Neutrophil (primary cell): ENCODE results near the gene ADAMTS14.

ENCODE experiments used
- H3K27ac ChIP-seq: fragments of 200-600 bp; sonication (generic); 2 replicates; pipeline ENCODE4 v1.5.1; 2016; ENCODE audit warnings: mild to moderate bottlenecking, moderate library complexity
- H3K27me3 ChIP-seq: fragments of 200-600 bp; sonication (generic); 2 replicates; pipeline ENCODE4 v1.6.0; 2016; ENCODE audit warnings: mild to moderate bottlenecking
- H3K36me3 ChIP-seq: fragments of 200-600 bp; sonication (generic); 2 replicates; pipeline ENCODE4 v1.5.1; 2017
- H3K4me1 ChIP-seq, 2 experiments: fragments of 200-600 bp in 1 of 2; sonication (generic) in 1 of 2; 1 replicate in 1 of 2; 2 replicates in 1 of 2; pipeline versions ENCODE4 v1.5.1 to v1.6.1; 2013 to 2016; ENCODE audit warnings: low read depth in 1 of 2, low read length in 1 of 2, mild to moderate bottlenecking in 1 of 2, moderate library complexity in 1 of 2; ENCODE audit not compliant: control insufficient read depth in 1 of 2, insufficient read depth in 1 of 2
- H3K4me3 ChIP-seq, 2 experiments: fragments of 200-600 bp in 1 of 2; sonication (generic) in 1 of 2; 1 replicate in 1 of 2; 2 replicates in 1 of 2; pipeline ENCODE4 v1.5.1; 2013 to 2016; ENCODE audit warnings: low read depth in 1 of 2, low read length in 1 of 2, mild to moderate bottlenecking in 1 of 2, moderate library complexity in 1 of 2
- H3K9me3 ChIP-seq: fragments of 200-600 bp; sonication (generic); 2 replicates; pipeline ENCODE4 v1.5.1; 2016
- TF ChIP-seq, protein P1 (sequence below): fragments of 200-600 bp; sonication (generic); IDR thresholded peaks from 2 replicates; pipeline ENCODE4 v1.5.1; 2016; ENCODE audit warnings: antibody characterized with exemption

The ADAMTS14 gene

DNA sequence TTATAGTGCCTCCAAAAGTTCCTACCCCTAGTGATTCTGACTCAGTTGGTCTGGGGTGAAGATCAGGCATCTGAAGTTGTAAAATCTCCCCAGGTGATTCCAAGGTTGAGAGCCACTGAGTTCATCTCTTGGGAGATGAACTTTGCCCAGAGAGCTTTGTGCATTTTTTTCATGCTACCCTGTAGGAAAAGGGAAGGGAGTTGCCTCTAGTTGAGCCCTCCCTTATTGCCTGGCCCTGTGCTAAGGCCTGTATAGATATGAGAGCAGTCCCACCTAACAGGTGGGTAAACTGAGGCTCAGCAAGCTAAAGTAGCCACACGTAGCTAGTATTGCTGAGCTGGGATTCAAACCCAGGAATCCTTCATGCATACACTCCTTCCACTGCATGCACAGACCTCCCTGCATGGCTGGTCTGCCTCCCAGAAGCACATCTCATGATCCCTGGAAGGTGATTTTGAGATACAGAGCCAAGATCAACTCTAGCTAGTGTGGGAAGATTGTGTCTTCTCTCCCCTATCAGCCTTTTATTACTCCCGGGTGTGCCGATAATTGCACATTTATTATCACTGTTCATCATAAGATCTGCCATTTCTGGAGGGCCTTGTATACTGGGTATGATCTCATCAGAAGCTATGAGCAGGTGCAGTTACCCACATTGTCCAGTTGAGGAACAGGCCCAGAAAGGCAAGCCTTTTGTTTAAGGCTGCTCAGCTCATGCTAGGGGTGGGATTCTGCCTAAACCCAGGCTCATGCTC, 65.9 kb downstream of the ADAMTS14 start:
- H3K27ac ChIP-seq, result no peak overlapping the region
- H3K27me3 ChIP-seq, result no peaks in the 10 kb centered on the region
- no peaks in the 10 kb centered on the region for H3K9me3 ChIP-seq
- no peak overlapping the region for H3K4me3 ChIP-seq
- TF ChIP-seq, protein P1, sequence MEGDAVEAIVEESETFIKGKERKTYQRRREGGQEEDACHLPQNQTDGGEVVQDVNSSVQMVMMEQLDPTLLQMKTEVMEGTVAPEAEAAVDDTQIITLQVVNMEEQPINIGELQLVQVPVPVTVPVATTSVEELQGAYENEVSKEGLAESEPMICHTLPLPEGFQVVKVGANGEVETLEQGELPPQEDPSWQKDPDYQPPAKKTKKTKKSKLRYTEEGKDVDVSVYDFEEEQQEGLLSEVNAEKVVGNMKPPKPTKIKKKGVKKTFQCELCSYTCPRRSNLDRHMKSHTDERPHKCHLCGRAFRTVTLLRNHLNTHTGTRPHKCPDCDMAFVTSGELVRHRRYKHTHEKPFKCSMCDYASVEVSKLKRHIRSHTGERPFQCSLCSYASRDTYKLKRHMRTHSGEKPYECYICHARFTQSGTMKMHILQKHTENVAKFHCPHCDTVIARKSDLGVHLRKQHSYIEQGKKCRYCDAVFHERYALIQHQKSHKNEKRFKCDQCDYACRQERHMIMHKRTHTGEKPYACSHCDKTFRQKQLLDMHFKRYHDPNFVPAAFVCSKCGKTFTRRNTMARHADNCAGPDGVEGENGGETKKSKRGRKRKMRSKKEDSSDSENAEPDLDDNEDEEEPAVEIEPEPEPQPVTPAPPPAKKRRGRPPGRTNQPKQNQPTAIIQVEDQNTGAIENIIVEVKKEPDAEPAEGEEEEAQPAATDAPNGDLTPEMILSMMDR, result no peak
- no peaks in the 10 kb centered on the region for H3K36me3 ChIP-seq
- no peaks in the 10 kb centered on the region for H3K4me1 ChIP-seq

DNA sequence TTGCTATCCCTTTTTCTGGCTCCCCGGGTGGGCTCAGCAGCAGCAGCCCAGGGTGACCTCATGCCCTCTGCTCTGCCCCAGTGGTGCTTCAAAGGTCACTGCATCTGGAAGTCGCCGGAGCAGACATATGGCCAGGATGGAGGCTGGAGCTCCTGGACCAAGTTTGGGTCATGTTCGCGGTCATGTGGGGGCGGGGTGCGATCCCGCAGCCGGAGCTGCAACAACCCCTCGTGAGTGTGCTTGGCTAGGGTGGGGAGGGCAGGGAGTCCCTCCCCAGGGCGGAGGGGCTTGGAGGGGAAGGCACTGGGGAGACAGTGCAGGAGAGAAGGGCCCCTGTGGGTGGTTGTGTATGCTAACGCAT, 66.4 kb downstream of the ADAMTS14 start:
- Histone ChIP-seq H3K4me1 (no peaks in the 10 kb centered on the region), H3K4me3 (no peak overlapping the region), H3K27me3 (no peaks in the 10 kb centered on the region), H3K36me3 (no peaks in the 10 kb centered on the region), H3K9me3 (no peaks in the 10 kb centered on the region), H3K27ac (no peak overlapping the region)
- TF ChIP-seq, protein P1, result no peak

DNA sequence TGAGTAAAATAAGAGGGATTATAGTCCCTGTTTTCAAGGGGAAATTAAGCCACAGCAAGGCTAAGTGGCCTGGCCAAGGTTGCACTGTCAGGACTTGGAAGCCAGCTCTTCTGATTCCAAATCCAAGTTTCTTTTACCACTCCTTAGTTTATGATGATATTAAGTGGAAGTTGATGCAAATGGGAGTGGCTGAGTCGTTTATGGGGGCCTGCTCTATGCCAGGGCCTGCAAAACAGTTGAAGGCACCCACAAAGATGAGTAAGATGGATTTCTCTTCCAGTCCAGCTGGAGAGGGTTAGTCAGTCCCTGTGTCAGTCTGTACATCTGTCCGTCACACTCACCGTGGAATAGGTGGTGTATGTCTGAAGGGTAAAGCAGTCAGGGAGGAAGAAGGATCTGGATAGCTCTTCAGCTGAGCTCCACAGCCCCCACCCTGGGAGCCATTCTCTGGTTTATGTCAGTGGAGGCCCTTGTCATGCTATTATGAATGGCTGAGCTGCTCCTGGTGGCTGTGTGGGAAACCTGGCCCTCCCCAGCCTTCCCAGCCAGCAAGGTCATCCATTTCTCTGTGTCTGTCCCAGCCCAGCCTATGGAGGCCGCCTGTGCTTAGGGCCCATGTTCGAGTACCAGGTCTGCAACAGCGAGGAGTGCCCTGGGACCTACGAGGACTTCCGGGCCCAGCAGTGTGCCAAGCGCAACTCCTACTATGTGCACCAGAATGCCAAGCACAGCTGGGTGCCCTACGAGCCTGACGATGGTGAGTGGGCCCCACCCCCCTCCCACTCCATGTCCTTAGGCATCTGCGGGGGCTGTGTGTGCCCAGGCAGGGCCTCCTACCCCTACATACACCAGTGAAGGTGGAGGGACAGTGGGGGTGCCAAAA, 68.3 kb downstream of the ADAMTS14 start:
- H3K4me1 ChIP-seq, result no peaks in the 10 kb centered on the region
- H3K27ac ChIP-seq, result no peak overlapping the region
- no peaks in the 10 kb centered on the region for H3K36me3 ChIP-seq
- H3K27me3 ChIP-seq, result no peaks in the 10 kb centered on the region
- H3K9me3 ChIP-seq, result no peaks in the 10 kb centered on the region
- H3K4me3 ChIP-seq, result no peak overlapping the region
- TF ChIP-seq, protein P1, result no peak

DNA sequence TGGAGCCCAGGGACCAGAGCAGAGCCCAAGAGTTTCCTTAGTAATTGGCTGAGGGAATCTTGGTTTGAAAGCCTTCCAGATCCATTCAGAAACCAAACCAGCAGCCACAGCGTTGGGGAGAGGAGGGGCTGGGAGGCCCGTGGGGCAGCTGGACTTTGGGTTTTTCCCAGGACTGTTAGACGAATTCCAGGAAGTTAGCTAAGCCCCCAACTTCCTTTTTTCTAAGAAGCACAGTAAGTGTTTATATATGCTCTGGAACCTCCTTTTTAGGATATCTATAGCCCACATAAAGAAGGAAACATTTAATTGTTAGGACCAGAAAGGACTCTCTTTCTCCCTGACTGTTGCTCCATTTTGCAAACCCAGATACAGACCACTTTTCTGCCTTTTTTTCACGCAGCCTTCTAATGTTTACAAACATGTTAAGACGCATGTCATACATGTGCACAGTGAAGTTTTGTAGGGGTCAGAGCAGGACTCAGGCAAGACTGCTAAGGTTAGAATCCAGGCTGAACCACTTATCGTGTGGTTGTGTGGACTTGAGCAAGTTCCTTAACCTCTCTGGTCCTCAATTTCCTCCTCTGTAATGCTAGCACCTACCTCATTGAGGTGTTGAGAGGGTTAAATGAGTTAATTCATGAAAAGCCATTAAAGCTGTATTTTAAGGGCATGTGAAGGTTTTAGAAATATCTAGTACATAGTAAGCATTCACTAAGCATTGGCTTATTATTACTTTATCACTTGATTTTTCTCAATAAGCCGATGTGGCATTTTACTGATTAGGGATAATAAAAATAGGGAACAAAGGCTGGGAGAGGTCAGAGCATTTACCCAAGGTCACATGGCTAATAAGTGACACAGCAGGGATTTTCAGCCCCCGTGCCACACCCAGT, 70.5 kb downstream of the ADAMTS14 start:
- H3K9me3 ChIP-seq, result no peaks in the 10 kb centered on the region
- no peaks in the 10 kb centered on the region for H3K27me3 ChIP-seq
- TF ChIP-seq, protein P1, result no peak
- no peak overlapping the region for H3K27ac ChIP-seq
- no peaks in the 10 kb centered on the region for H3K36me3 ChIP-seq
- H3K4me3 ChIP-seq, result no peak overlapping the region
- no peaks in the 10 kb centered on the region for H3K4me1 ChIP-seq

DNA sequence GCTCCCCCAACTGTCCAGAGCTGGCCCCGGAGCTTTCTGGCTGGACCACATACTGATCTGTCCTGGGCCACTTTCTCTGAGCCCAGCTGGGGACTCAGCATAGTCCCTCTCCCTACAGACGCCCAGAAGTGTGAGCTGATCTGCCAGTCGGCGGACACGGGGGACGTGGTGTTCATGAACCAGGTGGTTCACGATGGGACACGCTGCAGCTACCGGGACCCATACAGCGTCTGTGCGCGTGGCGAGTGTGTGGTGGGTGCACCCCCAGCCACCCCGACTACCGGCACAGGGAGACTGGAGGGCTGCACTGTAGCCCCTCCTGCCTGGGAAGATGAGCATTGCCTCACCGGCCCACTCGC, 71.1 kb downstream of the ADAMTS14 start:
- TF ChIP-seq, protein P1, result no peak
- Histone ChIP-seq H3K36me3 (no peaks in the 10 kb centered on the region), H3K27me3 (no peaks in the 10 kb centered on the region), H3K4me1 (no peaks in the 10 kb centered on the region), H3K9me3 (no peaks in the 10 kb centered on the region), H3K4me3 (no peak overlapping the region), H3K27ac (no peak overlapping the region)
